GM04504 (cell line): ENCODE data around the gene GSTP1.

Experiments
- DNase-seq: peaks from one replicate; pipeline ENCODE4 v3.0.0-alpha.2; 2012; ENCODE audit warnings: low read depth

Gene GSTP1

DNA sequence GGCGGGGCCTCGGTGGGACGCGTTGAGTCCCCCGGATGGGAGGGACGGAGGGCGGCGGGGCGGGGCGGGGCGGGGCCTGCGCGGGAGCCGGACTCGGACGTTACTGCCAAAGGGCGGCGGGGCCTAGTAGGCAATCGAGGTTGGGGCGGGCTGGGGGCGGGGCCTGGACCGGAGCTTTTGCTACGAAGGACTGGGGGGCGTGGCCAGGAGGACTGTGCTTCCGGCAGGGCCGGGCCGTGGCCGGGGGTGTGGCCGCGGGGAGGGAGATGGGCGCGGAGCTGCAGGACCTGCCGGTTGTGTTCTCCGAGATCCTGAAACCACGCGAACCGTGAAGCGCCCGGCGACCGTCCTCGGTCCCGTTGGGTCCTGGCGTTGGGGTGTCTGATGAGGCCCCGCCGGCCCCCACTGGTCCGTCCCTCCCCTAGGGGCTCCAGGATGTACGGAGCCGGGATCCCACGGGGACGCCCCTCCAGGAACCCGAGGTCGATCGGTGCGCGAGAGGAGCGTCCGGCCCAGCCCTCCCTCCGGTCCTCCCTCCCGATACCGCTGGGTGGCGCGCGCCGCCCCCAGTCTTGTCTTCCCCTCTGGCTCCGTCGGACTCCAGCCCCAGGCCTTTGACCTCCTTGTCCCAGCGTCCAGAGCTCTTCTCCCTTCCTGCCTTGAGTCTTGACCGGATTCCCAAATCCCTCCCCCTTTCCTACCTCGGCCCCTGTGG is 46.8 kb downstream of the GSTP1 start:
- DNase-seq, result peak; percentile 93

- no peak for DNase-seq
Observed at GRCh38 chr11:67630943-67631331, 47.3 kb downstream of the GSTP1 start.

GRCh38 chr11:67631411-67631810 is 47.8 kb downstream of the GSTP1 start:
- DNase-seq, result no peak

GRCh38 chr11:67631853-67632174 is 48.2 kb downstream of the GSTP1 start:
- DNase-seq, result no peak

DNA sequence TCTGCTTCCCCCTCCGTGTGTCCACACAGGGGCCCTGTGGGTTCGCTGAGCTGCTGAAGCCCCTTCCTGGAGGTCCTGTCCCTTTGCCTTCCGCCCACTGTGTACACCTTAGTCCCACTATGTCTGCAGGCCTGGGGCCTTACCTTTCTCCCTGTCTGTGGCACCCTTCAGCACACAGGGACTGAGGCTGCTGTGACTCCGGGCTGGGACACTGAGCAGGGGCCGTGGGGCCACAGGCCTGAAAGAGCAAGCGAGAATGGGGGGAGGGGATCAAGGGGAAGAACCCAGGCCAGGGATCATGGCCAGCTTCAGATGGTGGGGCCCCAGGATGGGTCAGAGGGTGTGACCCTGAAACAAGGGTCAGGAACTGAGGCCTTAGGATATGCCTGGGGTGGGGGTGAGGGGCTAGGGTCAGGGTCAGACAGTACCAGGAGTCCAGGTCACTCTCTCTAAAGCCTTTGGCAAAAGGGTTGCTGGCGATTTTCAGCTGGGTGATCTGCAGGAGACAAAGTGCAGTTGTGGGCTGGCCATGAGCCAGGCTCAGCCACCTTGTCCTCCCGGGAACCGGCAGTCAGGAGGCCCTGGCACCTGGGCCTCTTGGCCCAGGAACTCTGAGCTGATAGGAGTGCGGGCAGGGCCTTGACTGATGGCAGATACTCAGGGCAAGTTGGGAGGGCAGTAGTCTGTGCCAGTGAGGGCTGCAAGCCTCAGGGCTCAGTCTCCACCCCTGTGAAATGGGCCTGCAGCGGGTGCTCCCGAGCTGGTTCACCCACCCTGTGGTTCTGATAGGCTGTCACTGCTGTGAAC is 48.8 kb downstream of the GSTP1 start:
- DNase-seq, result no peak

DNA sequence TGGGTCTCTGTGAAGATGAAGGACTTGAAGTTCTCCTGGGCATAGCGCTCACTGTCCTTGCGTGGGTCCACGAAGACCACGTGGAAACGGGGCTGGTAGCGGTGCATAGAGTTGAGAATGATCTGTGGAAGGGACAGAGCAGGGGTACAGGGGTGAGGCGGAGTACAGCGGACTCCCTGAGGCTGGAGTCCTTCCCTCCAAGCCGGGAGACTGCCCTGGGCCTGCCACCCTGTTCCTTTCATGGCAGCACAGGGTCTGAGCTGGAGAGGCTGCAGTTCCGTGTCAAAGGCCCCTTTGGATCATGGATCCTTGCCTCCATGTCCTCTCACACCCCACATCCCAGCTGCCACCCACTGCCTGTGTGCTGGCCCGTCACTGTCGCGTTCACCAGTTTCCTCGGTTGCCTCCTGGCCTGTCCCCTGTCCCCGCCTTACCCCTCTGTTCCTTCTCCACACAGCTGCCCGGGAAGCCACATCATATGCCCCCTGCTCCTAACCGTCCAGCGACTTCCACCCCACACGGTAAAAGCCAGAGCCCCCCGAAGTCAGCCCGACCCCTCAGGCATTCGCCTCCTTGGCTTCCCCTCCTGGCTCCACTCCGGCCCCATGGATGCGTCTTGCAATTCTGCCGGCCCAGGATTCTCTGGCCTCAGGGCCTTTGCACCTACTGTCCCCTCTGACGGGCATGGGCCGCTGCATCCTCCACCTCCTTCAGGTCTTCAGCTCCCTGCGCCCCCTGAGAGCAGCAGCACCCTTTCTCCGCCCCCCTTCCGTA is 49.6 kb downstream of the GSTP1 start:
- DNase-seq, result no peak

DNA sequence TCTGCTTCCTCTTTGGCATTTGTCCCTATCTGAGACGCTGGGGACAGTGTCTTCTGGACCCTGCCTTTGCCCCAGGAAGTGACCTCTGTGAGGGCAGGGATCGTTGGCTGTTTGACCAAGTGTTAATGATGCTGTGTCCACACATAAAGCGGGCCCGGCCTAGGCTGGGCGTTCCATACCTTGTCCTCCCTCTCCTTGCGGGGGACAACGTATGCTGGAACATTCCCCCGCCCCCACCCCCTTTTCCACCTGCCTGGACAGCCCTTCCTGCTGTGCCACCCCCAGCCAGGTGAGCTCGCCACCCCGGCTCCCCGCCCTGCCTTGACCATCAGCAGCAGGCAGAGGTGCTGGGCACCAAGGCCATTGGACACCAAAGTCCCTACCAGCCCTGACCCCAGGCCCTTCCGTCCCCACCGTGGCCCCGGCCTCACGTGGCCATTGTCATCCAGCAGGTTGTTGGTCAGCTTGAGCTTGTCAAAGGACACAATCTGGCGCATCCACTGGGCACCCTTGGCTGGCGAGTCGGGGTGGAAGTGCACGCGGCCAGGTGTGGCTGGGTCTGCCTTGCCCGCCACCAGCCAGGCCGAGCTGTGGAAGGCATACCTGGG is 50.2 kb downstream of the GSTP1 start:
- DNase-seq, result no peak

GRCh38 chr11:67634366-67635230 is 51.0 kb downstream of the GSTP1 start:
- no peak for DNase-seq

GRCh38 chr11:67635231-67635521 is 51.6 kb downstream of the GSTP1 start:
- no peak for DNase-seq
